HEK293 (cell line): ENCODE results near the gene SERPINA12.

ENCODE experiments used
- KLF16 ChIP-seq: fragments of 450-650 bp; formaldehyde crosslinking; IDR thresholded peaks from 2 replicates; pipeline ENCODE4 v1.5.1; 2017; ENCODE audit warnings: missing biosample characterization, missing genetic modification characterization
- ZNF10 ChIP-seq: fragments of 450-650 bp; formaldehyde crosslinking; IDR thresholded peaks from 2 replicates; pipeline ENCODE4 v1.5.1; 2017; ENCODE audit warnings: missing biosample characterization, missing genetic modification characterization
- ZNF114 ChIP-seq: fragments of 450-650 bp; formaldehyde crosslinking; IDR thresholded peaks from 2 replicates; pipeline ENCODE4 v1.5.0; 2017; ENCODE audit warnings: missing biosample characterization, missing genetic modification characterization
- ZNF132 ChIP-seq: fragments of 450-650 bp; formaldehyde crosslinking; IDR thresholded peaks from 2 replicates; pipeline ENCODE4 v1.5.1; 2017; ENCODE audit warnings: missing biosample characterization, missing genetic modification characterization, borderline replicate concordance
- ZNF175 ChIP-seq: fragments of 450-650 bp; formaldehyde crosslinking; IDR thresholded peaks from 2 replicates; pipeline ENCODE4 v1.5.1; 2016; ENCODE audit warnings: missing biosample characterization, missing genetic modification characterization
- ZNF274 ChIP-seq, 2 experiments: fragments of 200-500 bp in 1 of 2; fragments of 450-650 bp in 1 of 2; sonication (Bioruptor generic) in 1 of 2; formaldehyde crosslinking in 1 of 2; IDR thresholded peaks; 2 replicates each; pipeline versions ENCODE4 v1.5.1 to v1.6.1; 2014 to 2016; ENCODE audit warnings: borderline replicate concordance in 1 of 2, inconsistent platforms in 1 of 2, low read length in 1 of 2, missing biosample characterization in 1 of 2, missing genetic modification characterization in 1 of 2
- ZNF311 ChIP-seq: fragments of 450-650 bp; formaldehyde crosslinking; IDR thresholded peaks from 2 replicates; pipeline ENCODE4 v1.5.1; 2017; ENCODE audit warnings: missing biosample characterization, missing genetic modification characterization, borderline replicate concordance
- ZNF488 ChIP-seq: fragments of 450-650 bp; formaldehyde crosslinking; IDR thresholded peaks from 2 replicates; pipeline ENCODE4 v1.5.1; 2016; ENCODE audit warnings: missing biosample characterization, missing genetic modification characterization
- ZNF777 ChIP-seq: fragments of 450-650 bp; formaldehyde crosslinking; IDR thresholded peaks from 2 replicates; pipeline ENCODE4 v1.5.1; 2017; ENCODE audit warnings: missing biosample characterization, missing genetic modification characterization, borderline replicate concordance
- TF ChIP-seq, protein P1 (sequence below): fragments of 450-650 bp; formaldehyde crosslinking; IDR thresholded peaks from 2 replicates; pipeline ENCODE4 v1.5.1; 2016; ENCODE audit warnings: missing biosample characterization, missing genetic modification characterization
- TF ChIP-seq, protein P2 (sequence below): fragments of 450-650 bp; formaldehyde crosslinking; IDR thresholded peaks from 2 replicates; pipeline ENCODE4 v1.5.1; 2017; ENCODE audit warnings: missing biosample characterization, missing genetic modification characterization
- TF ChIP-seq, protein P3 (sequence below): fragments of 450-650 bp; formaldehyde crosslinking; conservative IDR thresholded peaks from 2 replicates; pipeline ENCODE4 v1.5.1; 2016; ENCODE audit warnings: low read depth, missing biosample characterization, missing genetic modification characterization
- TF ChIP-seq, protein P4 (sequence below): fragments of 450-650 bp; formaldehyde crosslinking; IDR thresholded peaks from 2 replicates; pipeline ENCODE4 v1.5.1; 2016; ENCODE audit warnings: missing biosample characterization, missing genetic modification characterization

GRCh38 chr14:94462219-94462551, 47.1 kb downstream of the SERPINA12 start:
- TF ChIP-seq ZNF132 (tag by site-specific recombination) (no peak), ZNF274 (IDR thresholded peaks at IDR 0.05; ENCODE audit: low read length) (no peak), ZNF274 (tag by site-specific recombination; IDR thresholded peaks at IDR 0.05; ENCODE audit: borderline replicate concordance) (no peak), ZNF114 (tag by site-specific recombination) (no peak), ZNF175 (tag by site-specific recombination) (no peak), KLF16 (tag by site-specific recombination) (no peak), ZNF10 (tag by site-specific recombination) (no peak), ZNF488 (no peak), ZNF311 (tag by site-specific recombination) (no peak), ZNF777 (no peak)
- TF ChIP-seq, protein P1, sequence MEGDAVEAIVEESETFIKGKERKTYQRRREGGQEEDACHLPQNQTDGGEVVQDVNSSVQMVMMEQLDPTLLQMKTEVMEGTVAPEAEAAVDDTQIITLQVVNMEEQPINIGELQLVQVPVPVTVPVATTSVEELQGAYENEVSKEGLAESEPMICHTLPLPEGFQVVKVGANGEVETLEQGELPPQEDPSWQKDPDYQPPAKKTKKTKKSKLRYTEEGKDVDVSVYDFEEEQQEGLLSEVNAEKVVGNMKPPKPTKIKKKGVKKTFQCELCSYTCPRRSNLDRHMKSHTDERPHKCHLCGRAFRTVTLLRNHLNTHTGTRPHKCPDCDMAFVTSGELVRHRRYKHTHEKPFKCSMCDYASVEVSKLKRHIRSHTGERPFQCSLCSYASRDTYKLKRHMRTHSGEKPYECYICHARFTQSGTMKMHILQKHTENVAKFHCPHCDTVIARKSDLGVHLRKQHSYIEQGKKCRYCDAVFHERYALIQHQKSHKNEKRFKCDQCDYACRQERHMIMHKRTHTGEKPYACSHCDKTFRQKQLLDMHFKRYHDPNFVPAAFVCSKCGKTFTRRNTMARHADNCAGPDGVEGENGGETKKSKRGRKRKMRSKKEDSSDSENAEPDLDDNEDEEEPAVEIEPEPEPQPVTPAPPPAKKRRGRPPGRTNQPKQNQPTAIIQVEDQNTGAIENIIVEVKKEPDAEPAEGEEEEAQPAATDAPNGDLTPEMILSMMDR: no peak
- TF ChIP-seq, protein P2, sequence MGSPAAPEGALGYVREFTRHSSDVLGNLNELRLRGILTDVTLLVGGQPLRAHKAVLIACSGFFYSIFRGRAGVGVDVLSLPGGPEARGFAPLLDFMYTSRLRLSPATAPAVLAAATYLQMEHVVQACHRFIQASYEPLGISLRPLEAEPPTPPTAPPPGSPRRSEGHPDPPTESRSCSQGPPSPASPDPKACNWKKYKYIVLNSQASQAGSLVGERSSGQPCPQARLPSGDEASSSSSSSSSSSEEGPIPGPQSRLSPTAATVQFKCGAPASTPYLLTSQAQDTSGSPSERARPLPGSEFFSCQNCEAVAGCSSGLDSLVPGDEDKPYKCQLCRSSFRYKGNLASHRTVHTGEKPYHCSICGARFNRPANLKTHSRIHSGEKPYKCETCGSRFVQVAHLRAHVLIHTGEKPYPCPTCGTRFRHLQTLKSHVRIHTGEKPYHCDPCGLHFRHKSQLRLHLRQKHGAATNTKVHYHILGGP (tag by site-specific recombination): no peak
- TF ChIP-seq, protein P3, sequence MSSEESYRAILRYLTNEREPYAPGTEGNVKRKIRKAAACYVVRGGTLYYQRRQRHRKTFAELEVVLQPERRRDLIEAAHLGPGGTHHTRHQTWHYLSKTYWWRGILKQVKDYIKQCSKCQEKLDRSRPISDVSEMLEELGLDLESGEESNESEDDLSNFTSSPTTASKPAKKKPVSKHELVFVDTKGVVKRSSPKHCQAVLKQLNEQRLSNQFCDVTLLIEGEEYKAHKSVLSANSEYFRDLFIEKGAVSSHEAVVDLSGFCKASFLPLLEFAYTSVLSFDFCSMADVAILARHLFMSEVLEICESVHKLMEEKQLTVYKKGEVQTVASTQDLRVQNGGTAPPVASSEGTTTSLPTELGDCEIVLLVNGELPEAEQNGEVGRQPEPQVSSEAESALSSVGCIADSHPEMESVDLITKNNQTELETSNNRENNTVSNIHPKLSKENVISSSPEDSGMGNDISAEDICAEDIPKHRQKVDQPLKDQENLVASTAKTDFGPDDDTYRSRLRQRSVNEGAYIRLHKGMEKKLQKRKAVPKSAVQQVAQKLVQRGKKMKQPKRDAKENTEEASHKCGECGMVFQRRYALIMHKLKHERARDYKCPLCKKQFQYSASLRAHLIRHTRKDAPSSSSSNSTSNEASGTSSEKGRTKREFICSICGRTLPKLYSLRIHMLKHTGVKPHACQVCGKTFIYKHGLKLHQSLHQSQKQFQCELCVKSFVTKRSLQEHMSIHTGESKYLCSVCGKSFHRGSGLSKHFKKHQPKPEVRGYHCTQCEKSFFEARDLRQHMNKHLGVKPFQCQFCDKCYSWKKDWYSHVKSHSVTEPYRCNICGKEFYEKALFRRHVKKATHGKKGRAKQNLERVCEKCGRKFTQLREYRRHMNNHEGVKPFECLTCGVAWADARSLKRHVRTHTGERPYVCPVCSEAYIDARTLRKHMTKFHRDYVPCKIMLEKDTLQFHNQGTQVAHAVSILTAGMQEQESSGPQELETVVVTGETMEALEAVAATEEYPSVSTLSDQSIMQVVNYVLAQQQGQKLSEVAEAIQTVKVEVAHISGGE: no peak
- TF ChIP-seq, protein P4, sequence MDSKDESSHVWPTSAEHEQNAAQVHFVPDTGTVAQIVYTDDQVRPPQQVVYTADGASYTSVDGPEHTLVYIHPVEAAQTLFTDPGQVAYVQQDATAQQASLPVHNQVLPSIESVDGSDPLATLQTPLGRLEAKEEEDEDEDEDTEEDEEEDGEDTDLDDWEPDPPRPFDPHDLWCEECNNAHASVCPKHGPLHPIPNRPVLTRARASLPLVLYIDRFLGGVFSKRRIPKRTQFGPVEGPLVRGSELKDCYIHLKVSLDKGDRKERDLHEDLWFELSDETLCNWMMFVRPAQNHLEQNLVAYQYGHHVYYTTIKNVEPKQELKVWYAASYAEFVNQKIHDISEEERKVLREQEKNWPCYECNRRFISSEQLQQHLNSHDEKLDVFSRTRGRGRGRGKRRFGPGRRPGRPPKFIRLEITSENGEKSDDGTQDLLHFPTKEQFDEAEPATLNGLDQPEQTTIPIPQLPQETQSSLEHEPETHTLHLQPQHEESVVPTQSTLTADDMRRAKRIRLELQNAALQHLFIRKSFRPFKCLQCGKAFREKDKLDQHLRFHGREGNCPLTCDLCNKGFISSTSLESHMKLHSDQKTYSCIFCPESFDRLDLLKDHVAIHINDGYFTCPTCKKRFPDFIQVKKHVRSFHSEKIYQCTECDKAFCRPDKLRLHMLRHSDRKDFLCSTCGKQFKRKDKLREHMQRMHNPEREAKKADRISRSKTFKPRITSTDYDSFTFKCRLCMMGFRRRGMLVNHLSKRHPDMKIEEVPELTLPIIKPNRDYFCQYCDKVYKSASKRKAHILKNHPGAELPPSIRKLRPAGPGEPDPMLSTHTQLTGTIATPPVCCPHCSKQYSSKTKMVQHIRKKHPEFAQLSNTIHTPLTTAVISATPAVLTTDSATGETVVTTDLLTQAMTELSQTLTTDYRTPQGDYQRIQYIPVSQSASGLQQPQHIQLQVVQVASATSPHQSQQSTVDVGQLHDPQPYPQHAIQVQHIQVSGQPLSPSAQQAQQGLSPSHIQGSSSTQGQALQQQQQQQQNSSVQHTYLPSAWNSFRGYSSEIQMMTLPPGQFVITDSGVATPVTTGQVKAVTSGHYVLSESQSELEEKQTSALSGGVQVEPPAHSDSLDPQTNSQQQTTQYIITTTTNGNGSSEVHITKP (tag by site-specific recombination): no peak
